SU-DHL-6 (cell line): Measurements from ENCODE around the gene SEMA6A.

Experiments
- H2AFZ ChIP-seq: fragments of 200-600 bp; sonication (generic); 2 replicates; pipeline ENCODE4 v1.6.1; 2014; ENCODE audit warnings: low read depth, mild to moderate bottlenecking, moderate library complexity, mixed read lengths, antibody characterized with exemption, low read length; ENCODE audit not compliant: severe bottlenecking
- H3F3A ChIP-seq: fragments of 200-600 bp; shearing (Covaris generic); 2 replicates; pipeline ENCODE4 v1.6.0; 2016; ENCODE audit warnings: antibody characterized with exemption, mild to moderate bottlenecking; ENCODE audit not compliant: insufficient read depth
- H3K27ac ChIP-seq: fragments of 200-600 bp; sonication (generic); 2 replicates; pipeline ENCODE4 v1.5.1; 2016; ENCODE audit warnings: low read depth, mild to moderate bottlenecking, low read length, moderate library complexity, mixed read lengths
- H3K27me3 ChIP-seq: fragments of 200-600 bp; sonication (generic), shearing (Covaris generic); 2 replicates; pipeline ENCODE4 v1.6.0; 2014; ENCODE audit warnings: mild to moderate bottlenecking, low read length
- H3K36me3 ChIP-seq: fragments of 200-600 bp; sonication (generic); 2 replicates; pipeline ENCODE4 v1.6.1; 2014; ENCODE audit warnings: mild to moderate bottlenecking, low read length, mixed read lengths
- H3K4me2 ChIP-seq: fragments of 300-600, 200-600 bp; shearing (Covaris generic), sonication (generic); 2 replicates; pipeline ENCODE4 v1.6.0; 2014; ENCODE audit warnings: low read length, low read depth, mild to moderate bottlenecking; ENCODE audit not compliant: poor library complexity, severe bottlenecking
- H3K4me3 ChIP-seq: fragments of 200-600 bp; sonication (generic); 2 replicates; pipeline ENCODE4 v1.5.1; 2014; ENCODE audit warnings: antibody characterized with exemption, low read length, mild to moderate bottlenecking, mixed read lengths; ENCODE audit not compliant: insufficient read depth, poor library complexity, severe bottlenecking
- H3K79me2 ChIP-seq: fragments of 200-600 bp; sonication (generic); 2 replicates; pipeline ENCODE4 v1.6.1; 2014; ENCODE audit warnings: mild to moderate bottlenecking, low read length, moderate library complexity; ENCODE audit not compliant: insufficient read depth
- H3K9ac ChIP-seq: fragments of 200-600 bp; sonication (generic); 2 replicates; pipeline ENCODE4 v1.7.0; 2014; ENCODE audit warnings: mild to moderate bottlenecking, low read length
- H3K9me2 ChIP-seq: fragments of 200-600 bp; sonication (generic); replicated peaks from 2 replicates; pipeline ENCODE4 v1.6.1; 2014; ENCODE audit warnings: low read length; ENCODE audit not compliant: insufficient read depth
- H3K9me3 ChIP-seq: fragments of 200-600 bp; sonication (generic); 2 replicates; pipeline ENCODE4 v1.6.1; 2014; ENCODE audit warnings: low read length, mixed read lengths; ENCODE audit not compliant: insufficient read depth
- H4K20me1 ChIP-seq: fragments of 200-600 bp; sonication (generic); 2 replicates; pipeline ENCODE4 v1.6.1; 2014; ENCODE audit warnings: low read depth, mild to moderate bottlenecking, antibody characterized with exemption, low read length, moderate library complexity, mixed read lengths
- CTCF ChIP-seq: fragments of 200-600 bp; sonication (generic); IDR thresholded peaks from one replicate; pipeline ENCODE4 v1.5.1; 2017; ENCODE audit warnings: antibody characterized with exemption, mild to moderate bottlenecking, low read length, moderate library complexity; ENCODE audit not compliant: insufficient read depth, poor library complexity, severe bottlenecking
- EZH2phosphoT487 ChIP-seq: fragments of 200-600 bp; sonication (generic), shearing (Covaris generic); conservative IDR thresholded peaks from 2 replicates; pipeline ENCODE4 v1.6.1; 2018; ENCODE audit warnings: mild to moderate bottlenecking, antibody characterized with exemption, low read length, moderate library complexity, mixed read lengths

Gene SEMA6A

GRCh38 chr5:116561658-116562057 lies 13.0 kb downstream of the SEMA6A start:
- H3K27ac ChIP-seq = no peak overlapping the region
- no peaks in the 10 kb centered on the region for H3K79me2 ChIP-seq
- H3K4me2 ChIP-seq = no peak overlapping the region
- H3K9ac ChIP-seq = no peak overlapping the region
- no peaks in the 10 kb centered on the region for H3K27me3 ChIP-seq
- TF ChIP-seq EZH2phosphoT487 (no peak), CTCF (no peak)
- H3K4me3 ChIP-seq = no peak overlapping the region
- no peaks in the 10 kb centered on the region for H3K36me3 ChIP-seq
- H4K20me1 ChIP-seq = no peaks in the 10 kb centered on the region
- H2AFZ ChIP-seq = no peak overlapping the region
- no peaks in the 10 kb centered on the region for H3K9me2 ChIP-seq
- H3K9me3 ChIP-seq = no peaks in the 10 kb centered on the region
- no peaks in the 10 kb centered on the region for H3F3A ChIP-seq

GRCh38 chr5:116559673-116560164 lies 14.9 kb downstream of the SEMA6A start:
- no peaks in the 10 kb centered on the region for H3K9me2 ChIP-seq
- no peak overlapping the region for H3K27ac ChIP-seq
- no peaks in the 10 kb centered on the region for H4K20me1 ChIP-seq
- no peak overlapping the region for H3K4me2 ChIP-seq
- no peaks in the 10 kb centered on the region for H3K79me2 ChIP-seq
- H3K9me3 ChIP-seq = no peaks in the 10 kb centered on the region
- H2AFZ ChIP-seq = no peak overlapping the region
- H3K36me3 ChIP-seq = no peaks in the 10 kb centered on the region
- no peaks in the 10 kb centered on the region for H3K27me3 ChIP-seq
- TF ChIP-seq CTCF = no peak
- no peak for TF ChIP-seq EZH2phosphoT487
- no peak overlapping the region for H3K9ac ChIP-seq
- no peaks in the 10 kb centered on the region for H3F3A ChIP-seq
- no peak overlapping the region for H3K4me3 ChIP-seq

- no peak overlapping the region for H2AFZ ChIP-seq
- TF ChIP-seq CTCF (no peak), EZH2phosphoT487 (no peak)
- H3K27me3 ChIP-seq = no peaks in the 10 kb centered on the region
- H3K36me3 ChIP-seq = no peaks in the 10 kb centered on the region
- no peaks in the 10 kb centered on the region for H3F3A ChIP-seq
- H3K9me3 ChIP-seq = no peaks in the 10 kb centered on the region
- no peaks in the 10 kb centered on the region for H3K79me2 ChIP-seq
- H4K20me1 ChIP-seq = no peaks in the 10 kb centered on the region
- H3K4me2 ChIP-seq = no peak overlapping the region
- H3K9ac ChIP-seq = no peak overlapping the region
- no peak overlapping the region for H3K4me3 ChIP-seq
- no peak overlapping the region for H3K27ac ChIP-seq
- no peaks in the 10 kb centered on the region for H3K9me2 ChIP-seq
These were observed 15.4 kb downstream of the SEMA6A start for GRCh38 chr5:116559239-116559638.
